ENCODE results near the gene ATF4. TPM values are rescaled to one million over a fixed set of nuclear protein-coding genes. Genes with fewer than 3 reads are reported as not detected.

The ATF4 gene
- total RNA-seq, 2 donors from 2014 or later = 294 to 334 TPM

GRCh38 chr22:39492186-39492585 is 28.2 kb upstream of the ATF4 start:
- Histone ChIP-seq H3K36me3 (no peaks in the 10 kb centered on the region), H3K4me3 (no peak overlapping the region), H3K27me3 (replicated peaks; ENCODE audit: insufficient read depth) (no peaks in the 10 kb centered on the region), H3K4me1 (replicated peaks) (no peaks in the 10 kb centered on the region), H3K9me3 (no peaks in the 10 kb centered on the region), H3K27ac (no peak overlapping the region)
- WGBS = 77% methylated on average over 3 of the region's 3 CpGs
- intact Hi-C loops (cut with DNase I) = loop anchor here (5.0 kb wide), 1 partner anchor 35 kb away; no protein-coding TSS in a partner anchor
- no peak for TF ChIP-seq POLR2AphosphoS5 (IDR thresholded peaks at IDR 0.05)
- no peak for TF ChIP-seq POLR2A (IDR thresholded peaks at IDR 0.05)
- no peak for TF ChIP-seq CTCF (IDR thresholded peaks at IDR 0.05)
- no peak for DNase-seq (ENCODE audit: low spot score)

- Histone ChIP-seq H3K9me3 (no peaks in the 10 kb centered on the region), H3K27me3 (replicated peaks; ENCODE audit: insufficient read depth) (no peaks in the 10 kb centered on the region), H3K4me3 (no peak overlapping the region), H3K27ac (no peak overlapping the region), H3K4me1 (replicated peaks) (no peaks in the 10 kb centered on the region), H3K36me3 (no peaks in the 10 kb centered on the region)
- 44% methylated on average over 4 of the region's 4 CpGs for WGBS
- TF ChIP-seq CTCF (IDR thresholded peaks at IDR 0.05) (no peak), POLR2A (IDR thresholded peaks at IDR 0.05) (no peak), POLR2AphosphoS5 (IDR thresholded peaks at IDR 0.05) (no peak)
- intact Hi-C loops (cut with DNase I) = loop anchor here (5.0 kb wide), 1 partner anchor 34 kb away; no protein-coding TSS in a partner anchor
- DNase-seq (ENCODE audit: low spot score) = no peak
Measured at GRCh38 chr22:39493759-39494158, 26.6 kb upstream of the ATF4 start.

- Histone ChIP-seq H3K9me3 (no peaks in the 10 kb centered on the region), H3K27ac (no peak overlapping the region), H3K4me3 (no peak overlapping the region), H3K27me3 (replicated peaks; ENCODE audit: insufficient read depth) (no peaks in the 10 kb centered on the region), H3K4me1 (replicated peaks) (no peaks in the 10 kb centered on the region), H3K36me3 (no peaks in the 10 kb centered on the region)
- no peak for DNase-seq (ENCODE audit: low spot score)
- 81% methylated on average over 10 of the region's 10 CpGs for WGBS
- intact Hi-C loops (cut with DNase I) = loop anchor here (5.0 kb wide), 1 partner anchor 33 kb away; no protein-coding TSS in a partner anchor
- TF ChIP-seq POLR2A (IDR thresholded peaks at IDR 0.05) = no peak
- TF ChIP-seq POLR2AphosphoS5 (IDR thresholded peaks at IDR 0.05) = no peak
Measured at GRCh38 chr22:39494471-39495120, 25.8 kb upstream of the ATF4 start.

- 47% methylated on average over 13 of the region's 13 CpGs for WGBS
- intact Hi-C loops (cut with DNase I) = no loop called here
- TF ChIP-seq POLR2A (IDR thresholded peaks at IDR 0.05) (no peak), POLR2AphosphoS5 (IDR thresholded peaks at IDR 0.05) (peak; percentile 14), CTCF (IDR thresholded peaks at IDR 0.05) (peak in 3 of 4 experiments; percentile 48 to 63 (median 63))
- no peaks in the 10 kb centered on the region for H3K27me3 ChIP-seq (replicated peaks; ENCODE audit: insufficient read depth)
- no peak overlapping the region for H3K27ac ChIP-seq
- no peak overlapping the region for H3K4me3 ChIP-seq
- peaks cover 3% of the 10 kb centered on the region for H3K4me1 ChIP-seq (replicated peaks)
- no peaks in the 10 kb centered on the region for H3K9me3 ChIP-seq
- H3K36me3 ChIP-seq = no peaks in the 10 kb centered on the region
- peak; percentile 56 for DNase-seq (ENCODE audit: low spot score)
Measured at GRCh38 chr22:39496131-39496838, 24.1 kb upstream of the ATF4 start.

DNA sequence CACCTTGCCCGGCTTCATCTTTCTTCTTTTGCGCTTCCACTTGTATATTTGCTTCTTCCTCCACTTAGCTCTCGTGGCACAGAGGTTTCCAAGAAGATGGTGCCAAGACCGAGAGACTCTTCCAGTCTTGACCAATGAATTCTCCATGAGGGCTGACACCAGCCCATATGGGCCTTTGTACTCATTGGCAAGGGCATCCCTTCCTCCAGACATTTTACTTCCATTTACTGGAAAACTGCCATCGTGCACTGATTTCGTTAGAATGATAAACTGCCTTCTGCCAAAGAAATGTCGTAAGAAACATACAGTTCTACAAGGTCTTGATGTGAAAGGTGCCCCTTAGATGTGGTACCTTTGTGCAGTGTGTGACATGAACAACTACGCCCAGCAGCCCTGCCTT is 22.9 kb upstream of the ATF4 start:
- H3K9me3 ChIP-seq = no peaks in the 10 kb centered on the region
- H3K36me3 ChIP-seq = no peaks in the 10 kb centered on the region
- H3K27ac ChIP-seq = no peak overlapping the region
- 79% methylated on average over 8 of the region's 8 CpGs for WGBS
- intact Hi-C loops (cut with DNase I) = no loop called here
- H3K27me3 ChIP-seq (replicated peaks; ENCODE audit: insufficient read depth) = no peaks in the 10 kb centered on the region
- no peak overlapping the region for H3K4me3 ChIP-seq
- H3K4me1 ChIP-seq (replicated peaks) = peaks cover 6% of the 10 kb centered on the region
- no peak for DNase-seq (ENCODE audit: low spot score)
- TF ChIP-seq CTCF (IDR thresholded peaks at IDR 0.05) (no peak), POLR2A (IDR thresholded peaks at IDR 0.05) (no peak), POLR2AphosphoS5 (IDR thresholded peaks at IDR 0.05) (no peak)
